Measurements from ENCODE around the gene DNAH2.

DNAH2 gene

GRCh38 chr17:7684851-7685532, 32.6 kb upstream of the DNAH2 start:
- peaks cover 34% of the 10 kb centered on the region for H3K4me1 ChIP-seq (ENCODE audit: insufficient read depth, low read length, severe bottlenecking)
- no peaks in the 10 kb centered on the region for H3F3A ChIP-seq (ENCODE audit: insufficient read depth, low read length)
- no peaks in the 10 kb centered on the region for H3K9me3 ChIP-seq (ENCODE audit: low read length)
- peaks cover 37% of the 10 kb centered on the region for H3K36me3 ChIP-seq (ENCODE audit: insufficient read depth, low read length)
- TF ChIP-seq, protein P1, sequence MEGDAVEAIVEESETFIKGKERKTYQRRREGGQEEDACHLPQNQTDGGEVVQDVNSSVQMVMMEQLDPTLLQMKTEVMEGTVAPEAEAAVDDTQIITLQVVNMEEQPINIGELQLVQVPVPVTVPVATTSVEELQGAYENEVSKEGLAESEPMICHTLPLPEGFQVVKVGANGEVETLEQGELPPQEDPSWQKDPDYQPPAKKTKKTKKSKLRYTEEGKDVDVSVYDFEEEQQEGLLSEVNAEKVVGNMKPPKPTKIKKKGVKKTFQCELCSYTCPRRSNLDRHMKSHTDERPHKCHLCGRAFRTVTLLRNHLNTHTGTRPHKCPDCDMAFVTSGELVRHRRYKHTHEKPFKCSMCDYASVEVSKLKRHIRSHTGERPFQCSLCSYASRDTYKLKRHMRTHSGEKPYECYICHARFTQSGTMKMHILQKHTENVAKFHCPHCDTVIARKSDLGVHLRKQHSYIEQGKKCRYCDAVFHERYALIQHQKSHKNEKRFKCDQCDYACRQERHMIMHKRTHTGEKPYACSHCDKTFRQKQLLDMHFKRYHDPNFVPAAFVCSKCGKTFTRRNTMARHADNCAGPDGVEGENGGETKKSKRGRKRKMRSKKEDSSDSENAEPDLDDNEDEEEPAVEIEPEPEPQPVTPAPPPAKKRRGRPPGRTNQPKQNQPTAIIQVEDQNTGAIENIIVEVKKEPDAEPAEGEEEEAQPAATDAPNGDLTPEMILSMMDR (IDR thresholded peaks at IDR 0.05; ENCODE audit: low read length) = no peak
- TF ChIP-seq EZH2 (IDR thresholded peaks at IDR 0.05; ENCODE audit: borderline replicate concordance, low read length) = no peak
- no peaks in the 10 kb centered on the region for H4K20me1 ChIP-seq (ENCODE audit: insufficient read depth, low read length)
- peak overlapping the region; percentile 81 for H3K4me2 ChIP-seq (ENCODE audit: low read length)
- peaks cover 49% of the 10 kb centered on the region for H3K79me2 ChIP-seq (ENCODE audit: insufficient read depth, low read length)
- peak overlapping the region; percentile 95 for H3K27ac ChIP-seq (ENCODE audit: low read depth, low read length, poor library complexity, severe bottlenecking)
- H3K4me3 ChIP-seq (ENCODE audit: low read depth, low read length, poor library complexity, severe bottlenecking) = peak overlapping the region; percentile 95
- no peaks in the 10 kb centered on the region for H3K27me3 ChIP-seq (ENCODE audit: insufficient read depth, low read length)
- no peak overlapping the region for H2AFZ ChIP-seq (ENCODE audit: low read length)
- peak overlapping the region; percentile 99 for H3K9ac ChIP-seq (ENCODE audit: low read length)
- H3K9me2 ChIP-seq (ENCODE audit: low read depth, low read length) = no peaks in the 10 kb centered on the region

GRCh38 chr17:7685533-7686221, 31.9 kb upstream of the DNAH2 start:
- H3K9me3 ChIP-seq (ENCODE audit: low read length) = no peaks in the 10 kb centered on the region
- H4K20me1 ChIP-seq (ENCODE audit: insufficient read depth, low read length) = no peaks in the 10 kb centered on the region
- no peaks in the 10 kb centered on the region for H3F3A ChIP-seq (ENCODE audit: insufficient read depth, low read length)
- H3K36me3 ChIP-seq (ENCODE audit: insufficient read depth, low read length) = peaks cover 37% of the 10 kb centered on the region
- no peak overlapping the region for H2AFZ ChIP-seq (ENCODE audit: low read length)
- no peaks in the 10 kb centered on the region for H3K9me2 ChIP-seq (ENCODE audit: low read depth, low read length)
- TF ChIP-seq EZH2 (IDR thresholded peaks at IDR 0.05; ENCODE audit: borderline replicate concordance, low read length) = no peak
- TF ChIP-seq, protein P1 (IDR thresholded peaks at IDR 0.05; ENCODE audit: low read length) = no peak
- peak overlapping the region; percentile 95 for H3K27ac ChIP-seq (ENCODE audit: low read depth, low read length, poor library complexity, severe bottlenecking)
- peak overlapping the region; percentile 95 for H3K4me3 ChIP-seq (ENCODE audit: low read depth, low read length, poor library complexity, severe bottlenecking)
- peak overlapping the region; percentile 81 for H3K4me2 ChIP-seq (ENCODE audit: low read length)
- H3K27me3 ChIP-seq (ENCODE audit: insufficient read depth, low read length) = no peaks in the 10 kb centered on the region
- H3K4me1 ChIP-seq (ENCODE audit: insufficient read depth, low read length, severe bottlenecking) = peaks cover 34% of the 10 kb centered on the region
- H3K9ac ChIP-seq (ENCODE audit: low read length) = peak overlapping the region; percentile 99
- peaks cover 45% of the 10 kb centered on the region for H3K79me2 ChIP-seq (ENCODE audit: insufficient read depth, low read length)

- Histone ChIP-seq H3K27me3 (ENCODE audit: insufficient read depth, low read length) (no peaks in the 10 kb centered on the region), H3K9me3 (ENCODE audit: low read length) (no peaks in the 10 kb centered on the region), H3K4me3 (ENCODE audit: low read depth, low read length, poor library complexity, severe bottlenecking) (peak overlapping the region; percentile 95), H3K9ac (ENCODE audit: low read length) (peak overlapping the region; percentile 99), H3K4me1 (ENCODE audit: insufficient read depth, low read length, severe bottlenecking) (peaks cover 34% of the 10 kb centered on the region), H4K20me1 (ENCODE audit: insufficient read depth, low read length) (no peaks in the 10 kb centered on the region), H2AFZ (ENCODE audit: low read length) (no peak overlapping the region), H3K79me2 (ENCODE audit: insufficient read depth, low read length) (peaks cover 41% of the 10 kb centered on the region), H3K9me2 (ENCODE audit: low read depth, low read length) (no peaks in the 10 kb centered on the region), H3K27ac (ENCODE audit: low read depth, low read length, poor library complexity, severe bottlenecking) (peak overlapping the region; percentile 95), H3K36me3 (ENCODE audit: insufficient read depth, low read length) (peaks cover 37% of the 10 kb centered on the region), H3K4me2 (ENCODE audit: low read length) (peak overlapping the region; percentile 81), H3F3A (ENCODE audit: insufficient read depth, low read length) (no peaks in the 10 kb centered on the region)
- no peak for TF ChIP-seq EZH2 (IDR thresholded peaks at IDR 0.05; ENCODE audit: borderline replicate concordance, low read length)
- TF ChIP-seq, protein P1 (IDR thresholded peaks at IDR 0.05; ENCODE audit: low read length) = no peak
Measured at GRCh38 chr17:7686222-7687071, 31.1 kb upstream of the DNAH2 start.
